GM21786 (cell line): ENCODE measurements around the gene RCOR2.

Experiments used
- ATAC-seq: cut with Tn5 transposase; IDR thresholded peaks from one replicate; pipeline ENCODE4 v1.9.1; 2021; ENCODE audit not compliant: unreplicated experiment

RCOR2 gene

GRCh38 chr11:63923319-63923718 lies 6.4 kb upstream of the RCOR2 start:
- ATAC-seq = no peak

GRCh38 chr11:63922673-63923192 lies 5.8 kb upstream of the RCOR2 start:
- ATAC-seq = no peak

GRCh38 chr11:63920939-63921417 lies 4.0 kb upstream of the RCOR2 start:
- no peak for ATAC-seq

GRCh38 chr11:63920126-63920938 lies 3.4 kb upstream of the RCOR2 start:
- no peak for ATAC-seq

GRCh38 chr11:63919267-63920125 lies 2.5 kb upstream of the RCOR2 start:
- no peak for ATAC-seq

GRCh38 chr11:63918507-63919191 lies 1.7 kb upstream of the RCOR2 start:
- ATAC-seq = no peak

- ATAC-seq = no peak
Observed at GRCh38 chr11:63917692-63918506, 935 bp upstream of the RCOR2 start.

GRCh38 chr11:63915961-63916836 lies 765 bp downstream of the RCOR2 start:
- ATAC-seq = no peak

- no peak for ATAC-seq
Observed at GRCh38 chr11:63914896-63915691, 1.9 kb downstream of the RCOR2 start.

GRCh38 chr11:63913866-63914830 lies 2.8 kb downstream of the RCOR2 start:
- ATAC-seq = no peak

GRCh38 chr11:63912678-63913077 lies 4.3 kb downstream of the RCOR2 start:
- no peak for ATAC-seq

- ATAC-seq = no peak
Observed at GRCh38 chr11:63911876-63912275, 5.1 kb downstream of the RCOR2 start.

- no peak for ATAC-seq
Observed at GRCh38 chr11:63911440-63911839, 5.5 kb downstream of the RCOR2 start.

GRCh38 chr11:63910675-63911074 lies 6.3 kb downstream of the RCOR2 start:
- no peak for ATAC-seq

GRCh38 chr11:63909591-63910506 lies 7.1 kb downstream of the RCOR2 start:
- ATAC-seq = no peak
